Mesendoderm (in vitro differentiated cells): ENCODE measurements around the gene C6orf141.

Experiments used
- DNase-seq: peaks from one replicate; pipeline ENCODE4 v3.0.0; 2013
- H2AK5ac ChIP-seq: 2 replicates; pipeline ENCODE4 v1.6.1; 2013; ENCODE audit warnings: low read length, inconsistent platforms
- H2BK120ac ChIP-seq: 2 replicates; pipeline ENCODE4 v1.6.1; 2013; ENCODE audit warnings: low read depth, mild to moderate bottlenecking, low read length, moderate library complexity, mixed read lengths
- H2BK15ac ChIP-seq: replicated peaks from 2 replicates; pipeline ENCODE4 v1.6.1; 2013; ENCODE audit warnings: low read depth, mild to moderate bottlenecking, moderate library complexity
- H2BK5ac ChIP-seq: 2 replicates; pipeline ENCODE4 v1.6.1; 2013; ENCODE audit warnings: low read length, inconsistent platforms
- H3K18ac ChIP-seq: 2 replicates; pipeline ENCODE4 v1.6.1; 2013; ENCODE audit warnings: mild to moderate bottlenecking, low read length, mixed read lengths
- H3K23ac ChIP-seq: one replicate; pipeline ENCODE4 v1.6.1; 2013; ENCODE audit warnings: low read length
- H3K27ac ChIP-seq: 2 replicates; pipeline ENCODE4 v1.5.1; 2013; ENCODE audit warnings: low read depth, mild to moderate bottlenecking, inconsistent platforms, low read length, moderate library complexity
- H3K27me3 ChIP-seq: 2 replicates; pipeline ENCODE4 v1.6.1; 2013; ENCODE audit warnings: low read length, control low read depth, mild to moderate bottlenecking, inconsistent platforms; ENCODE audit not compliant: insufficient read depth, poor library complexity
- H3K36me3 ChIP-seq: 2 replicates; pipeline ENCODE4 v1.6.1; 2013; ENCODE audit warnings: low read length, inconsistent platforms; ENCODE audit not compliant: control insufficient read depth, insufficient read depth
- H3K4ac ChIP-seq: one replicate; pipeline ENCODE4 v1.6.1; 2013; ENCODE audit warnings: low read depth, mild to moderate bottlenecking, low read length, moderate library complexity
- H3K4me1 ChIP-seq: 2 replicates; pipeline ENCODE4 v1.6.1; 2013; ENCODE audit warnings: low read depth, low read length, inconsistent platforms; ENCODE audit not compliant: control insufficient read depth
- H3K4me2 ChIP-seq: 2 replicates; pipeline ENCODE4 v1.6.1; 2013; ENCODE audit warnings: low read length
- H3K4me3 ChIP-seq: 2 replicates; pipeline ENCODE4 v1.5.1; 2013; ENCODE audit warnings: mild to moderate bottlenecking, low read length
- H3K56ac ChIP-seq: one replicate; pipeline ENCODE4 v1.6.1; 2013; ENCODE audit warnings: low read length
- H3K79me1 ChIP-seq: 2 replicates; pipeline ENCODE4 v1.6.1; 2013; ENCODE audit warnings: low read length, inconsistent platforms
- H3K79me2 ChIP-seq: 2 replicates; pipeline ENCODE4 v1.6.1; 2013; ENCODE audit warnings: mild to moderate bottlenecking, low read length; ENCODE audit not compliant: control insufficient read depth, insufficient read depth
- H3K9ac ChIP-seq: 2 replicates; pipeline ENCODE4 v1.6.1; 2013; ENCODE audit warnings: low read length, inconsistent platforms
- H4K5ac ChIP-seq: one replicate; pipeline ENCODE4 v1.6.1; 2013; ENCODE audit warnings: low read length
- H4K8ac ChIP-seq: one replicate; pipeline ENCODE4 v1.6.1; 2013; ENCODE audit warnings: low read depth, mild to moderate bottlenecking, control low read depth, low read length, moderate library complexity
- WGBS: extraction: QIAGEN DNeasy Blood & Tissue Kit; methylation state at CpG from one replicate; pipeline ENCODE4 v1.1.7; 2013; ENCODE audit warnings: low lambda C conversion rate, missing lambda C conversion rate; ENCODE audit not compliant: insufficient coverage; ENCODE audit errors: extremely low coverage; 5-methylcytosine and 5-hydroxymethylcytosine counted together

The C6orf141 gene

DNA sequence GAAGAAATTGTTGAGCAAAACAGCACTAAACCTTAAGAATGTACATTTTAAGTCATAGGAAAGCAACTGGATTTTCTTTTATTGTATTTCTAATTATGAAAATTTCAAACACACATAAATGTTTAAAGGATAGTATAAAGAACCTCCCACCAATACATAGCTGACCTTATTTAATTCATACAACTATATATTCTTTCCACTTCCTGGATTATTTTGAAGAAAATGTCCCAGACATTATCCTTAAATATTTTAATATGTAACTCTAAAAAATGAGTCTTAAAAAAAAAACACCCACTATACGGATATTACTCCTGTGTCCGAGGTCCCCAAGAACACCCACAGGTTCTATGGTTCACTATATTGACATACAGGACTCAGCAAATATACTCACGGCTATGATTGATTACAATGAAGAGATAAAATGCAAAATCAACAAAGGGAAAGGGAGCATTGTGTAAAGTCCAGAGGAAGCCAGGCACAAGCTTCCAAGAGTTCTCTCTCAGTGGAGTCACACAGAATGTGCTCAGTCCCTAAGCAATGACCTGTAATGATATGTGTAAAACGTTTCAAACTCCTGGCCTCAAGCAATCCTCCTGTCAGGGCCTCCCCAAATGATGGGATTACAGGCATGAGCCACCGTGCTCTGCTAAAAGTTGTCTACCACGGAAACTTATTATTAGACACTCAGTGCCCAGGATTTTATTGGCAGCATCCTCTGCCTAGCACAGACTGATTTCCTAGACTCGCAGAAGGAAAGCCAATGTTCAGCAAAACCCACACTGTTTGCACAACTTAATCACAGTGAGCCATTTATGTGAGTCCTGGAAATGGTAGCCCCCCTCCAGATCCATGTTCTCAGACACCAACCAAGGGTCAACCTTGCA is 27.5 kb upstream of the C6orf141 start:
- H3K9ac ChIP-seq = no peak overlapping the region
- H3K79me2 ChIP-seq = no peaks in the 10 kb centered on the region
- no peak overlapping the region for H3K23ac ChIP-seq
- no peaks in the 10 kb centered on the region for H3K79me1 ChIP-seq
- H2BK15ac ChIP-seq = no peak overlapping the region
- H3K4ac ChIP-seq = no peak overlapping the region
- H4K5ac ChIP-seq = no peak overlapping the region
- no peak overlapping the region for H3K27ac ChIP-seq
- no CpG with 5 or more reads among the region's 7 CpGs for WGBS
- H3K4me1 ChIP-seq = no peaks in the 10 kb centered on the region
- H2BK120ac ChIP-seq = no peak overlapping the region
- no peaks in the 10 kb centered on the region for H3K36me3 ChIP-seq
- DNase-seq = no peak
- H2BK5ac ChIP-seq = no peak overlapping the region
- H4K8ac ChIP-seq = no peak overlapping the region
- no peak overlapping the region for H3K4me3 ChIP-seq
- H3K56ac ChIP-seq = no peak overlapping the region
- H3K18ac ChIP-seq = no peak overlapping the region
- H3K27me3 ChIP-seq = no peaks in the 10 kb centered on the region
- H2AK5ac ChIP-seq = no peak overlapping the region
- no peak overlapping the region for H3K4me2 ChIP-seq

DNA sequence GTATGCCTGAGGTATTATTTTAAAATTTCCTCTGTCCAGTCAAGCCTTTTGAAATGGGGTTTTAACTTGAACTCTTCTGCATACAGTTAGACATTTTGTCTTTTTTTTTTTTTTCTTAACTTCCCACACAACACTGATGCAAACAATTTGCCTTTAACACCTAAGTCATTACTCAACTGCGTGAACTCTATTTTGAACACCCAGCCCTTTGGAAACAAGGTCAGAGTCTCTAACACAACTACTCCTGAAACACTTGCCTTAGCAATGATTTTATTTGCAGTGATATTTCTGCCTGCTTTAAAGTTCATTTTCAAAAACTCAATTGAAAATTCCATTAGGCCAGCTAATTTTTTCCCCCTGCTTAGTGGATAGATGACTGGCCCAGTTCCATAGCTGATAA is 26.6 kb upstream of the C6orf141 start:
- Histone ChIP-seq H3K18ac (no peak overlapping the region), H3K79me2 (no peaks in the 10 kb centered on the region), H3K56ac (no peak overlapping the region), H3K36me3 (no peaks in the 10 kb centered on the region), H3K23ac (no peak overlapping the region), H4K5ac (no peak overlapping the region), H3K4me3 (no peak overlapping the region), H3K27ac (no peak overlapping the region), H4K8ac (no peak overlapping the region), H3K27me3 (no peaks in the 10 kb centered on the region), H3K4me1 (no peaks in the 10 kb centered on the region), H3K79me1 (no peaks in the 10 kb centered on the region), H3K4me2 (no peak overlapping the region), H2AK5ac (no peak overlapping the region), H3K9ac (no peak overlapping the region), H2BK120ac (no peak overlapping the region), H2BK15ac (no peak overlapping the region), H3K4ac (no peak overlapping the region), H2BK5ac (no peak overlapping the region)
- no peak for DNase-seq
- WGBS = no CpG with 5 or more reads among the region's 1 CpG

DNA sequence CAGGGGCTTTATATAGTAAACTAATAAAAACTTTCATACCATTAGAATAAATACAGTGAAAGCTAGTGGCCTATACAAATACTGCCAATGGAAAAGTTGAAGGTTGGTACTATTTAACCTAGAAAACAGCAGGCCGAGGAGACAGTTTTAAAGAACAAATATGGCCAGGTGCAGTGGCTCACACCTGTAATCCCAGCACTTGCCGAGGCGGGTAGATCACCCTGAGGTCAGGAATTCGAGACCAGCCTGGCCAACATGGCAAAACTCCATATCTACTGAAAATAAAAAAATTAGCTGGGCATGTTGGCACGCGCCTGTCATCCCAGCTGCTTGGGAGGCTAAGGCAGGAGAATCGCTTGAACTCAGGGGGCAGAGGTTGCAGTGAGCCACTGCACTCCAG is 25.9 kb upstream of the C6orf141 start:
- Histone ChIP-seq H2BK5ac (no peak overlapping the region), H3K23ac (no peak overlapping the region), H3K79me1 (no peaks in the 10 kb centered on the region), H2AK5ac (no peak overlapping the region), H2BK120ac (no peak overlapping the region), H3K79me2 (no peaks in the 10 kb centered on the region), H2BK15ac (no peak overlapping the region), H3K4me1 (no peaks in the 10 kb centered on the region), H3K27me3 (no peaks in the 10 kb centered on the region), H4K8ac (no peak overlapping the region), H3K4me2 (no peak overlapping the region), H3K27ac (no peak overlapping the region), H3K56ac (no peak overlapping the region), H3K9ac (no peak overlapping the region), H3K4ac (no peak overlapping the region), H3K36me3 (no peaks in the 10 kb centered on the region), H4K5ac (no peak overlapping the region), H3K4me3 (no peak overlapping the region), H3K18ac (no peak overlapping the region)
- WGBS = no CpG with 5 or more reads among the region's 7 CpGs
- DNase-seq = no peak

DNA sequence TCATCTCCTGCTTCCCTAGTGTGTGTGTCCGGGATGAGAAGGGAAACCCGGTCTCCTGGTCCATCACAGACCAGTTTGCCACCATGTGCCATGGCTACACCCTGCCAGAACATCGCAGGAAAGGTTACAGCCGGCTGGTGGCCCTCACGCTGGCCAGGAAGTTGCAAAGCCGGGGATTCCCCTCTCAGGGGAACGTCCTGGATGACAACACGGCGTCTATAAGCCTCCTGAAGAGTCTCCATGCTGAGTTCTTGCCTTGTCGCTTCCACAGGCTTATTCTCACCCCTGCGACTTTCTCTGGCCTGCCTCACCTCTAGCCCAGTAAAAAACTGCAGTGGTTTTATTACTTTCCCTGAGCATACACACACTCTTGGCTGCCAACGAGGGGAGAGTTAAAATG is 23.9 kb upstream of the C6orf141 start:
- Histone ChIP-seq H4K5ac (no peak overlapping the region), H3K4ac (no peak overlapping the region), H3K9ac (no peak overlapping the region), H2BK15ac (no peak overlapping the region), H3K79me2 (no peaks in the 10 kb centered on the region), H3K4me3 (no peak overlapping the region), H3K56ac (no peak overlapping the region), H3K4me2 (no peak overlapping the region), H3K79me1 (no peaks in the 10 kb centered on the region), H3K36me3 (no peaks in the 10 kb centered on the region), H2BK120ac (no peak overlapping the region), H3K4me1 (no peaks in the 10 kb centered on the region), H4K8ac (no peak overlapping the region), H3K27me3 (no peaks in the 10 kb centered on the region), H3K23ac (no peak overlapping the region), H3K27ac (no peak overlapping the region), H2AK5ac (no peak overlapping the region), H2BK5ac (no peak overlapping the region), H3K18ac (no peak overlapping the region)
- DNase-seq = no peak
- WGBS = no CpG with 5 or more reads among the region's 12 CpGs

DNA sequence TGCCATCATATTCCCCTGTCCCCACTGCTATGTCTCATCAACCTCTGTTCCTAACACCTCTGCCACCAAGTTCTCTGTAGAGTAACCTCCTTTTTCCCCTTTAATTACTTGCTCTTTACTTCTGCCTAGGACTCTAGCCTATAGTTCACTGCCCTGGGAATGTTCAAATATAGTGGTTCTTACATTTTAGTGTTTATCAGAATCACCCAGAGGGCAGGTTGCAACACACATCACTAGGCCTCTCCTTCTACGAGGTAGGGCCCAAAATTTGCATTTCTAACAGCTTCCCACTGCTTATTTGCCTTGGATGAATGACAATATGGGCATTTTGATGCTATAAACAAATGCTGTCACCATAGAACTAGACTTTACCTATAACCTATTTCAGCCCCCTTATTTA is 23.1 kb upstream of the C6orf141 start:
- H3K9ac ChIP-seq = no peak overlapping the region
- H3K56ac ChIP-seq = no peak overlapping the region
- no peaks in the 10 kb centered on the region for H3K36me3 ChIP-seq
- H3K4me2 ChIP-seq = no peak overlapping the region
- H3K79me1 ChIP-seq = no peaks in the 10 kb centered on the region
- H3K4me1 ChIP-seq = no peaks in the 10 kb centered on the region
- no peak overlapping the region for H2BK15ac ChIP-seq
- no peak overlapping the region for H3K18ac ChIP-seq
- H2BK120ac ChIP-seq = no peak overlapping the region
- H4K8ac ChIP-seq = no peak overlapping the region
- no peak overlapping the region for H2AK5ac ChIP-seq
- WGBS = no CpG with 5 or more reads among the region's 1 CpG
- H3K23ac ChIP-seq = no peak overlapping the region
- H3K4me3 ChIP-seq = no peak overlapping the region
- DNase-seq = no peak
- no peak overlapping the region for H3K4ac ChIP-seq
- H3K79me2 ChIP-seq = no peaks in the 10 kb centered on the region
- H4K5ac ChIP-seq = no peak overlapping the region
- H2BK5ac ChIP-seq = no peak overlapping the region
- H3K27ac ChIP-seq = no peak overlapping the region
- no peaks in the 10 kb centered on the region for H3K27me3 ChIP-seq

DNA sequence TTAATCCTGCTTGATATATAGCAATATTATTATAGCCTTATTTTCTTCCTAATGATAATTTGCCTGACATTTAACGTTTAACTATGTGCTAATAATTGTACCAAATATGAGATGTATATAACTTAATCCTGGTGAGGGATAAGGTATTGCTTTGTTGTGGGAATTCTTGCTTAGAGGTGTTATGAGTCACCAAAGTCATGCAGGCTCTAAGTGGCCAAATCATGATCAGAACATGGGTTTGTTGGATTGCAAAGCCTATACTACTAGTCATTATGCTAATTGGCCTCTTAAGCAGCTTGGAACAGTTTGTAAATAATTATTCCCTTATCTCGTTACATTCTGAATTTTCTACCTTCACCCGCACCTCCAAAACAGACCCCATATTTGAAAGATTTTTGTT is 21.9 kb upstream of the C6orf141 start:
- H3K56ac ChIP-seq = no peak overlapping the region
- no peaks in the 10 kb centered on the region for H3K27me3 ChIP-seq
- no peak overlapping the region for H3K4me3 ChIP-seq
- no peak overlapping the region for H2BK5ac ChIP-seq
- H2BK120ac ChIP-seq = no peak overlapping the region
- no peaks in the 10 kb centered on the region for H3K4me1 ChIP-seq
- no peak overlapping the region for H3K9ac ChIP-seq
- no peak overlapping the region for H2AK5ac ChIP-seq
- H3K23ac ChIP-seq = no peak overlapping the region
- H2BK15ac ChIP-seq = no peak overlapping the region
- H3K79me1 ChIP-seq = no peaks in the 10 kb centered on the region
- H4K5ac ChIP-seq = no peak overlapping the region
- no peak overlapping the region for H3K27ac ChIP-seq
- WGBS = 100% methylated on average over 1 of the region's 3 CpGs
- H3K4me2 ChIP-seq = no peak overlapping the region
- no peak overlapping the region for H3K4ac ChIP-seq
- H3K36me3 ChIP-seq = no peaks in the 10 kb centered on the region
- no peak overlapping the region for H4K8ac ChIP-seq
- DNase-seq = no peak
- H3K79me2 ChIP-seq = no peaks in the 10 kb centered on the region
- no peak overlapping the region for H3K18ac ChIP-seq
